ENCODE results near the gene SRSF9. TPM values are rescaled to one million over a fixed set of nuclear protein-coding genes. Genes with fewer than 3 reads are reported as not detected.

SRSF9 gene
- polyA plus RNA-seq, 1 of the 3 experiments (the other 2 are of a cell fraction) = 210 TPM

- 0 out of 2 replicates have a peak, but pooled peaks cover 5% of the 10 kb centered on the region for H4K20me1 ChIP-seq (ENCODE audit: insufficient read depth)
- WGBS (ENCODE audit: low lambda C conversion rate) = 82% methylated on average over 2 of the region's 2 CpGs
- no peak overlapping the region; a peak in 2 of 4 replicates for H3K4me3 ChIP-seq (ENCODE audit: low read depth in 2 of 2, low read length in 1 of 2)
- H3K4me1 ChIP-seq (ENCODE audit: control insufficient read depth in 1 of 2, insufficient read depth in 2 of 2, low read depth in 1 of 2, low read length in 1 of 2) = peaks cover 0 to 9% of the 10 kb centered on the region in 2 experiments; a peak in 3 of 4 replicates
- H3K9me2 ChIP-seq = no peaks in the 10 kb centered on the region
- no peak for TF ChIP-seq MXI1 (IDR thresholded peaks at IDR 0.05; ENCODE audit: low read depth, low read length)
- TF ChIP-seq TCF12 (IDR thresholded peaks at IDR 0.05) = no peak
- no peak for TF ChIP-seq FOXJ3 (CRISPR knock-in tag; IDR thresholded peaks at IDR 0.05)
- TF ChIP-seq IRF3 (IDR thresholded peaks at IDR 0.05; ENCODE audit: low read depth, low read length) = no peak
- CTCF ChIA-PET = interaction anchor here (1.2 to 1.9 kb wide), 3 partner anchors 8 to 143 kb away, joined by 3 to 6 read pairs (median 4); partner anchors contain the start of gene SIRT4
- no peaks in the 10 kb centered on the region for H3K27me3 ChIP-seq (ENCODE audit: insufficient read depth)
- no peak overlapping the region for H3K27ac ChIP-seq (ENCODE audit: low read depth in 2 of 2, low read length in 1 of 2)
- peak overlapping the region; percentile 80 for H3K4me2 ChIP-seq
- H3K36me3 ChIP-seq (replicated peaks in 1 of 2; ENCODE audit: control insufficient read depth in 1 of 2, insufficient read depth in 2 of 2, low read length in 1 of 2) = peaks cover 17 to 54% of the 10 kb centered on the region in 2 experiments
- H3F3A ChIP-seq (replicated peaks; ENCODE audit: insufficient read depth) = peaks cover 37% of the 10 kb centered on the region
- DNase-seq = no peak
- H3K79me2 ChIP-seq (ENCODE audit: insufficient read depth) = peaks cover 97% of the 10 kb centered on the region
- POLR2A ChIA-PET = interaction anchor here (0.7 kb wide), 1 partner anchor 14 kb away, joined by 3 read pairs; no protein-coding TSS in a partner anchor
- no peaks in the 10 kb centered on the region for H3K9me3 ChIP-seq
- H2AFZ ChIP-seq (ENCODE audit: low read depth) = no peak overlapping the region
- no peak overlapping the region for H3K9ac ChIP-seq
Observed at GRCh38 chr12:120444676-120445075, 24.9 kb downstream of the SRSF9 start.

DNA sequence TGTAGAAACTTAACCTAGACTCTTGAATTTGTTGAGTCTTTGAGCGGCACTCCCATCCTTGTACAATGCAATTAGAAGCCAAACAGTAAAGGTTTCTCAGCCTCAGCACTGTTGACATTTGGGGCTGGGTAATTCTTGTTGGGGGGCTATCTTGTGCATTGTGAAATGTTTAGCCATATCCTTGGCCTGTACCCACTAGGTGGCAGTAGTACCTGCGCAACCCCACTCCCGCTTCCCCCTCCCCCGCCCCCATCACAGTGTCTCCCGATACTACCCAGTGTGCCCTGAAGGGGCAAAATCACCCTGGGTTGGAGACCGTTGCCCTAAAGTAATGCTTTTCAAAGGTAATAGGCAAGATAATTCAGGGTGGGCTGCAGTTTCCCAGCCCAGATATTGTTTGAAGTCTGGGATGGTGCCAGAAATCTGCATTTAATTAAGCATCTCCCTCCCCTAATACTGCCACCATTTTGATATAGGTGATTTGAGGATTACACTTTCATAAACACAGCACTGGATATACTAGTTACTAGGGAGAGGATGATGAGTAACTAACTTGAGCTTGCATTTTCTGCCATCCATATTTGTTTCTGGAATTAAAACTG lies 29.8 kb downstream of the SRSF9 start:
- POLR2A ChIA-PET = no interaction called here
- peak overlapping the region in 1 of 2 experiments; percentile 29; a peak in 1 of 4 replicates for H3K4me3 ChIP-seq (ENCODE audit: low read depth in 2 of 2, low read length in 1 of 2)
- no peak for TF ChIP-seq RFX5 (IDR thresholded peaks at IDR 0.05; ENCODE audit: low read length)
- peak; percentile 68 for TF ChIP-seq CHD2 (IDR thresholded peaks at IDR 0.05; ENCODE audit: low read length, partially characterized antibody)
- TF ChIP-seq SMC3 (IDR thresholded peaks at IDR 0.05; ENCODE audit: low read depth, low read length) = peak; percentile 31; the same call in 1 of the 2 replicates
- TF ChIP-seq JUND (IDR thresholded peaks at IDR 0.05) = no peak
- no peak for TF ChIP-seq TAF1 (IDR thresholded peaks at IDR 0.05; ENCODE audit: borderline replicate concordance, low read depth, low read length)
- no peak for TF ChIP-seq FOSL2 (IDR thresholded peaks at IDR 0.05; ENCODE audit: borderline replicate concordance, low read depth)
- TF ChIP-seq, protein P1, sequence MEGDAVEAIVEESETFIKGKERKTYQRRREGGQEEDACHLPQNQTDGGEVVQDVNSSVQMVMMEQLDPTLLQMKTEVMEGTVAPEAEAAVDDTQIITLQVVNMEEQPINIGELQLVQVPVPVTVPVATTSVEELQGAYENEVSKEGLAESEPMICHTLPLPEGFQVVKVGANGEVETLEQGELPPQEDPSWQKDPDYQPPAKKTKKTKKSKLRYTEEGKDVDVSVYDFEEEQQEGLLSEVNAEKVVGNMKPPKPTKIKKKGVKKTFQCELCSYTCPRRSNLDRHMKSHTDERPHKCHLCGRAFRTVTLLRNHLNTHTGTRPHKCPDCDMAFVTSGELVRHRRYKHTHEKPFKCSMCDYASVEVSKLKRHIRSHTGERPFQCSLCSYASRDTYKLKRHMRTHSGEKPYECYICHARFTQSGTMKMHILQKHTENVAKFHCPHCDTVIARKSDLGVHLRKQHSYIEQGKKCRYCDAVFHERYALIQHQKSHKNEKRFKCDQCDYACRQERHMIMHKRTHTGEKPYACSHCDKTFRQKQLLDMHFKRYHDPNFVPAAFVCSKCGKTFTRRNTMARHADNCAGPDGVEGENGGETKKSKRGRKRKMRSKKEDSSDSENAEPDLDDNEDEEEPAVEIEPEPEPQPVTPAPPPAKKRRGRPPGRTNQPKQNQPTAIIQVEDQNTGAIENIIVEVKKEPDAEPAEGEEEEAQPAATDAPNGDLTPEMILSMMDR (IDR thresholded peaks at IDR 0.05) = peak; percentile 73
- TF ChIP-seq TCF12 (IDR thresholded peaks at IDR 0.05) = peak; percentile 38
- no peak for TF ChIP-seq RCOR1 (IDR thresholded peaks at IDR 0.05; ENCODE audit: low read length)
- TF ChIP-seq RAD21 (IDR thresholded peaks at IDR 0.05; ENCODE audit: low read length) = peak; percentile 57
- no peak for TF ChIP-seq IRF3 (IDR thresholded peaks at IDR 0.05; ENCODE audit: low read depth, low read length)
- TF ChIP-seq NFIC (IDR thresholded peaks at IDR 0.05; ENCODE audit: borderline replicate concordance) = no peak

More for the DNA sequence above, 29.8 kb downstream of the SRSF9 start:
- peaks cover 10% of the 10 kb centered on the region for H4K20me1 ChIP-seq (ENCODE audit: insufficient read depth)
- H3K4me2 ChIP-seq = peak overlapping the region; percentile 74
- H3K27ac ChIP-seq (ENCODE audit: low read depth in 2 of 2, low read length in 1 of 2) = peak overlapping the region in 1 of 2 experiments; percentile 24; a peak in 1 of 4 replicates
- 0 out of 2 replicates have a peak overlapping the region, but pooled peaks have one; percentile 10 for H2AFZ ChIP-seq (ENCODE audit: low read depth)
- no peaks in the 10 kb centered on the region for H3K9me3 ChIP-seq
- no peak overlapping the region for H3K9ac ChIP-seq
- peaks cover 17 to 45% of the 10 kb centered on the region in 2 experiments for H3K36me3 ChIP-seq (replicated peaks in 1 of 2; ENCODE audit: control insufficient read depth in 1 of 2, insufficient read depth in 2 of 2, low read length in 1 of 2)
- peaks cover 0 to 11% of the 10 kb centered on the region in 2 experiments; a peak in 2 of 4 replicates for H3K4me1 ChIP-seq (ENCODE audit: control insufficient read depth in 1 of 2, insufficient read depth in 2 of 2, low read depth in 1 of 2, low read length in 1 of 2)
- peak; percentile 89 for DNase-seq
- CTCF ChIA-PET = interaction anchor here (0.5 to 2.6 kb wide), 18 partner anchors 9 to 138 kb away, joined by 3 to 10 read pairs (median 4); partner anchors contain the start of genes PLA2G1B and SIRT4
- WGBS (ENCODE audit: low lambda C conversion rate) = 16% methylated on average over 6 of the region's 6 CpGs
- H3F3A ChIP-seq (replicated peaks; ENCODE audit: insufficient read depth) = peaks cover 37% of the 10 kb centered on the region
- no peaks in the 10 kb centered on the region for H3K27me3 ChIP-seq (ENCODE audit: insufficient read depth)
- H3K79me2 ChIP-seq (ENCODE audit: insufficient read depth) = peaks cover 65% of the 10 kb centered on the region
- H3K9me2 ChIP-seq = no peaks in the 10 kb centered on the region
